Measurements from ENCODE around the gene GPC5.
"Not testable (repeated sequence)": the region's sequence is repeated elsewhere in the genome, so short reads cannot be mapped to it uniquely, and the experiment has no call there.

Gene GPC5

DNA sequence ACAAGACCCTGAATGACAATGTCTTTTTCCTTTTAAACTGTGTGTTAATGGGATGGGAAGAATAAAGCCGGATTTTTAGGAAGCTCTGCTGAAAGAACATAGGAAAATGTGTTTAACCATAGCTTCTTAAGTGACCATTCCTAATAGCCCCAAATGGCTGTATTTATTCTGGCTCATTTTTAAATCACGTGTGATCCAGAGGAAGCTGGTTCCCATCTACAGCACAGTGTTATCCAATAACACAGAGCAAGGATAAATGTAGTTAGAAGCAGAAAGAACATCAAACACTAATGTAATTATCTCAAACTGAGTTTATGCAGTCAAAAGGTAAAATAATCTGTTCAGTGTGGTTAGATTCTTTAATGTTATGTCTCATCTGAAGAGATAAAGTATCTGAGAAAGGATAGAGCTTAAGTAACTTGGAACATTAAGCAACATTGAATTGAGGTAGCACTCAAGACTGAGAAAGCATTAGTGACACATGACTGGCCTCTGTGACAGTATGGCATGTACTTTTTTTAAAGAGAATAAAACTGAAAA is 853.3 kb downstream of the GPC5 start:
- no peak for DNase-seq (ENCODE audit: low read depth in 1 of 2, low spot score in 1 of 2)

DNA sequence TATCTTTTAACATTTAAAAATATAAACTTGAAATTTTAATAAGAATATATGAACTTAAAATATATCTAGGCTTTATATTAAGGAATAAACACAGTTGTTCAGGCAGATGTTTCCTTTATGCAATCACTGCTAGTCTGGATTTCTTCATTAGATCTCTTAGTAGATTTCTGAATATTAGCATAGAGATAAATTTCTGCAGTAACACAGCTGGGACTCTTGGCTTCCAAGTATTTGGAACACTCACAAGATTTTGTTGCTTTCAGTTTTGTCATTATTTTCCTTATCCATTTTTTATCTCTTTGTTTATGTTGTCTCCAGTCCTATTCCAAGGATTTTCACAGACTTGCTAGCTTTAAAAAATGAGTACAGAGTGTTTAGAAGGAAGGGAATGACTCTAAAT is 857.1 kb downstream of the GPC5 start:
- DNase-seq (ENCODE audit: low read depth in 1 of 2, low spot score in 1 of 2) = no peak

DNA sequence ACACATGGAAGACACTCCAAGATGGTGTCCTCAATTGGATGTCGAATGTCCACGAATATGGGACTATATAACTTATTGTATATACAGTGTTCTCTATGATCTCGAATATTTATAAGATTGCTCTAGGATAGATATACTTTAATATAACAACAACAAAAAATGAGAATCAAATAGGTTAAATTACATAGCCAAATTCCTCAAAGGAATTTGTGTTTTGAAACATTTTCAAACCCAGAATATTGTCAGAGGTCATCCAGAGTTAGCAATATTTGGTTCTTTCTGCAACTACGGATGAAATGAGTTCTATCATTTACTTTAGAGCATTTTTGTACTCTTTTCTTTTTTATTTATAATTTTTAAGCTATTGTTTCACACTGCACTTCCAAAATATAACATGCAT is 857.8 kb downstream of the GPC5 start:
- DNase-seq (ENCODE audit: low read depth in 1 of 2, low spot score in 1 of 2) = no peak

DNA sequence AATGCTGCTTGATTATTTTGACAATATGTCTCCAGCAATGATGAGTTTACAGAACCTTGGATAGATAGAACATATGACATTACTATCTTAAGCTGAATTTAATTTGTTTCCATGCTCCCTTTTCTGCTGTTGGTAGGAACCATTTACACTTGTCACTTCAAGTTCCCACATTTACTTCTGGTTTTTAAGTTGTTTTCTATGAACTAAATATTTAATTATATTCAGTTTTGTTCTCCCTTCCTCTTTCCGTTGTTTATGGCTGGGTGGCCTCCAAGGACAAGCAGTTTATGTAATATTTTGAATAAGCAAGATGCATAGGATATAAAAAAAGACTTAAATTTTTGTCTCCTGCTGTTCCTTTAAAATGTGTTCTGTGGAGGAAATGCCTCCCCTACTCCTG is 860.6 kb downstream of the GPC5 start:
- no peak for DNase-seq (ENCODE audit: low read depth in 1 of 2, low spot score in 1 of 2)

DNA sequence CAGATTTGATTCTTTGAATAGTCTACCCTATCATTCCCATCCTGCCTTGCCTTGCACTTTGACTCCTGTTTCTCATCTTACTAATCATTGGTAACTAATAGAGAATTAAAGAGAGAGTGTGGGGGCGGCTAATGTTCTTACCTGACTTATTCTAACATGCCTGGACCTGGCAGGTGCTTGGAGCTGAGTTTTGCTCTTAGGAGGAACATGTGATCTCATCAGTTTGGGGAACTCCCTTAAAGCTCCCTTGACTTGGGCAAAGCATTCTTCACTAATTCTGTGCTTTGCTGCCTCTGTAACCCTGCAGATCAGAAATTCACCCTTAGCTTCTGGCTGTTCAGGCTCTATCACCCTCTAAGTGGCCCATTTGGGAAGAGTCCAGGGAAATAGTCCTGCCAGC is 861.1 kb downstream of the GPC5 start:
- DNase-seq (ENCODE audit: low read depth in 1 of 2, low spot score in 1 of 2) = no peak

DNA sequence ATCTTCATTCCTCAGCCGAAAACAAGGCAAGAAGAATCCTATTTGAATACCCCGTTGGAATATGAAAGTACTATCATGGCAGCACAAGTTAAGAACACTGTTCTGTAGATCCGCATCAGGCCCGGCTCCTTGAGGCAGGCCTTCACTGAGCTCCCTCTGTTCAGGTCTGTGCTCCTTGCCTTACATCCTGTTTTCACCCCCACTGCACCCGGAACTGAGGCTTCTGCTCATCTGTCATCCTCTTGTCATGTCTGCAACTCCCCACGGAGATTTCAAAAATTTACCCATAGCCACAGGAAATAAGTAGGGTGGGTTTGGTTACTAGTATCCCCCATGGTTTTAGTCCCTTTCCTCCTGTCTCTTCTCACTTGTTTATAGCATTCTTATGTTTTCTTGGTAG is 861.9 kb downstream of the GPC5 start:
- DNase-seq (ENCODE audit: low read depth in 1 of 2, low spot score in 1 of 2) = no peak

DNA sequence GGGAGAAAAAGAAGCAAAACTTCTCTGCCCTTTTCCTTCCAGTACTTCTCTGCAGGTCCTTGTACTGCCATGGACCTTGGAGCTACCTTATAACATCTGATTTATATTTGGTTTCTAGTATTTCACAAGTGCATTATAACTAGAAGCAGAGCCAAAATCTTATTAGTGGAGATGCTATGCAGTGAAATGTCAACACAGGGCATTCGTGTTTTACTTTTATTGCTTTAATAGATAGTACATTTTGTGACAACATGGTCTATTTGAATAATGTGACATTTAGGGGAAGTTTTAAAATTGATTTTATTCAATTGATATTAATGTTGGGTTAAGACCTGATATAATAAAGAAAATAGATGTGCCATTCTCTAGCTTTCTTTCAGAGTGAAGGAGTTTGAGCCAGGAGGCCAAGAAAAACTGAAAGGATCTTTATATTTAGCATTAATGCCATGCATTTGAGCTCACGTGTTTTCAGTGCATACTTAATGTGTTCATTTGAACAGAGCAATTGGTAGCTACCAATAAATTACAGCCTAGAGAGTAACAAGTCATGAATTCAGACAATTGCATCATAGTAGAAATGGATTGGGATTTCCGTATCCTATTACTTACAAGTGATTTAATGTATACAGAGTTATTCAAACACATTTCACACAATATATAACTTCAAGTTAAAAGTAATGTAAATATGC is 863.8 kb downstream of the GPC5 start:
- DNase-seq (ENCODE audit: low read depth in 1 of 2, low spot score in 1 of 2) = no peak

DNA sequence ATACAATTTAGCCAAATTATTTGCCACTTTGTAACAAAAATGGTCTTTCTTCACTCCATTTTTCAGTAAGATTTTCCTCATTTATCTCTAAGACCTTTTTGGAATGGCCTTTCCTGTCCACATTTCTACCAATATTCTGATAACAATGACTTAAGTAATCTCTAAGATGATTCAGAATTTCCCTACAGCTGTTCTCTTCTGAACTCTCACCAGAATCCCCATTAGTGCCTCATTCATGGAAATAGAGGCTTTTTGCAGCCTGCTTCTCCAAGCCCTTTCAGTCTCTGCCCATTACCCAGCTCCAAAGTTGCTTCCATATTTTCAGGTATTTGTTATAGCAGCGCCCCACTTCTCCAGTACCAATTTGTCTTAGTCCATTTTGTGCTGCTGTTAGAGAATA is 867.0 kb downstream of the GPC5 start:
- no peak for DNase-seq (ENCODE audit: low read depth in 1 of 2, low spot score in 1 of 2)

DNA sequence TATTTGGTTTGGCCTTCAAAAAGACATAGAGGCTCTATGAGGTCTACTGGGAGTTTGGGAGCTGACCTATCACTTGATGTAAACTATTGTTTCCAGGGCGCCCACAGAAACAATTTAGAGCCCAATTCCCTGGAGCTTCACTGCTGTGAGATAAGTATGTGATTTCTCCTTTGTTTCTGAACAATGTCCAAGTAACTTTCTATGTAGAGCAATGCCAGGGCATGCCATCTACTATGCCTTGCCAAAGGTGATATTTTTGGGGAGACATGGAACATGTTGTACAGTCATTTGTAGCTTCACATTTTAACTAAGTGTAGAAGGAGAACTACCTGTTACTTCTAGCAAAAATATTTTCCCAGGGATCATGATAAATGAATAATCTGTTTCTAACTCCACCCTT is 872.6 kb downstream of the GPC5 start:
- DNase-seq (ENCODE audit: low read depth in 1 of 2, low spot score in 1 of 2) = no peak

DNA sequence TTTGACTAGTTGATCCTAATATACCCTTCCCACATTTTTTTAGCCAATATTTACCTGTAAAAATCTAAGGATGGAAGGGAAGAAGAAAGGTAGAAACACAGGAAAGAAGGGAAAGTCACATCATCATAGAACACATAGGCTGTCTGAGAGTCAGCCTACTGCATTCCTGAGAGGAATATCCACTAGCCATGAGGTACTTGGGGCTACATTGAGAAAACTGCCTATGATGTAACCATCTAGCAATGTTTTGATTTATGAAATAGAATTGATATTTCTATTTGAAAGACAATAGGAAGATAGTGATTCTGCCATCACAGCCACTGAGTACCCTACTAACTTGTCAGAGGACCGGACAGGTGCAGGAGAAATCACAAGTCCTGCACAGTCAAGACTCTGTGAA is 873.8 kb downstream of the GPC5 start:
- DNase-seq (ENCODE audit: low read depth in 1 of 2, low spot score in 1 of 2) = no peak

DNA sequence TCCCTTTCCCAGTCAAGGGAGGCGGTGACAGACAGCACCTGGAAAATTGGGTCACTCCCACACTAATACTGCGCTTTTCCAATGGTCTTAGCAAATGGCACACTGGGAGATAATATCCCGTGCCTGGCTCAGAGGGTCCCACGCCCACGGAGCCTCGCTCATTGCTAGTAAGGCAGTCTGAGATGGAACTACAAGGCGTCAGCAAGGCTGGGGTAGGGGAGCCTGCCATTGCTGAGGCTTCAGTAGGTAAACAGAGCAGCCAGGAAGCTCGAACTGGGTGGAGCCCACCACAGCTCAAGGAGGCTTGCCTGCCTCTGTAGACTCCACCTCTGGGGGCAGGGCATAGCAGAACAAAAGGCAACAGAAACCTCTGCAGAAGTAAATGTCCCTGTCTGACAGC is 882.6 kb downstream of the GPC5 start:
- DNase-seq (ENCODE audit: low read depth in 1 of 2, low spot score in 1 of 2) = not testable (repeated sequence)

DNA sequence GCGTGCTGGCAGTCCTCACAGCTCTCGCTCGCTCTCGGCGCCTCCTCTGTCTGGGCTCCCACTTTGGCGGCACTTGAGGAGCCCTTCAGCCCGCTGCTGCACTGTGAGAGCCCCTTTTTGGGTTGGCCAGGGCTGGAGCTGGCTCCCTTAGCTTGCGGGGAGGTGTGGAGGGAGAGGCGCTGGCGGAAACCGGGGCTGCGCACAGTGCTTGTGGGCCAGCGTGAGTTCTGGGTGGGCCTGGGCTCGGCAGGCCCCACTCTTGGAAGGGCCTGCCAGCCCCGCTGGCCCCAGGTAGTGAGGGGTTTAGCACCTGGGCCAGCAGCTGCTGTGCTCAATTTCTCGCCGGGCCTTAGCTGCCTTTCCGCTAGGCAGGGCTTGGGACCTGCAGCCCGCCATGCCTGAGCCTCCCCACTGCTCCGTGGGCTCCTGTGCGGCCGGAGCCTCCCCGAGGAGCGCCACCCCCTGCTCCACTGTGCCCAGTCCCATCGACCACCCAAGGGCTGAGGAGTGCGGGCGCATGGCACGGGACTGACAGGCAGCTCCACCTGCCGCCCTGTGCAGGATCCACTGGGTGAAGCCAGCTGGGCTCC is 892.4 kb downstream of the GPC5 start:
- DNase-seq (ENCODE audit: low read depth in 1 of 2, low spot score in 1 of 2) = not testable (repeated sequence)

DNA sequence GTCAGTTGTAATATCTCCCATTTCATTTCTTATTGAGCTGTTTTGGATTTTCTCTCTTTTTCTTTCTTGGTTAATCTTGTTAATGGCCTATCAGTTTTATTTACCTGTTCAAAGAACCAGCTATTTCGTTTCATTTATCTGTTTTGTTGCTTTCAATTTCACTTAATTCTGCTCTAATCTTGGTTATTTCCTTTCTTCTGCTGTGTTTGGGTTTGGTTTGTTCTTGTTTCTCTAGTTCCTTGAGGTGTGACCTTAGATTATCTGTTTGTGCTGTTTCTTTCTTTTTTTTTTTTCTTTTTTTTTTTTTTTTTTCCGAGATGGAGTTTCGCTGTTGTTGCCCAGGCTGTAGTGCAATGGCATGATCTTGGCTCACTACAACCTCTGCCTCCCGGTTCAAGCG is 896.1 kb downstream of the GPC5 start:
- DNase-seq (ENCODE audit: low read depth in 1 of 2, low spot score in 1 of 2) = not testable (repeated sequence)

DNA sequence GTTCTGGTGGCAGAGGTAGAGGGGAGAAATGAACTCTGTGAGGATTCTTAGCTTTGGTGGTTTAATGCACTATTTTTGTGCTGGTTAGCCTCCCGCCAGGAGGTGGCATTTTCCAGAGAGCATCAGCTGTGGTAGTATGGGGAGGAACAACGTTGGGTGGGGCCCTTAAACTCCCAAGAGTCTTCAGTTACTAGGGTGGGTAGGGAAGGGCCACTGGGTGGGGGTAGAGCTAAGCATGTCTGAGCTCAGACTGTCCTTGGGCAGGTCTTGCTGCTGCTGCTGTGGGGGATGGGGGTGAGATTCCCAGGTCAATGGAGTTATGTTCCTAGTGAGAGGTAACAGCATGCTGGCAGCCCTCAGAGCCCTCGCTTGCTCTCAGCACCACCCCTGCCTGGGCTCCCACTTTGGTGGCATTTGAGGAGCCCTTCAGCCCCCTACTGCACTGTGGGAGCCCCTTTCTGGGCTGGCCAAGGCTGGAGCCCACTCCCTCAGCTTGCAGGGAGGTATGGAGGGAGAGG is 897.8 kb downstream of the GPC5 start:
- DNase-seq (ENCODE audit: low read depth in 1 of 2, low spot score in 1 of 2) = not testable (repeated sequence)

DNA sequence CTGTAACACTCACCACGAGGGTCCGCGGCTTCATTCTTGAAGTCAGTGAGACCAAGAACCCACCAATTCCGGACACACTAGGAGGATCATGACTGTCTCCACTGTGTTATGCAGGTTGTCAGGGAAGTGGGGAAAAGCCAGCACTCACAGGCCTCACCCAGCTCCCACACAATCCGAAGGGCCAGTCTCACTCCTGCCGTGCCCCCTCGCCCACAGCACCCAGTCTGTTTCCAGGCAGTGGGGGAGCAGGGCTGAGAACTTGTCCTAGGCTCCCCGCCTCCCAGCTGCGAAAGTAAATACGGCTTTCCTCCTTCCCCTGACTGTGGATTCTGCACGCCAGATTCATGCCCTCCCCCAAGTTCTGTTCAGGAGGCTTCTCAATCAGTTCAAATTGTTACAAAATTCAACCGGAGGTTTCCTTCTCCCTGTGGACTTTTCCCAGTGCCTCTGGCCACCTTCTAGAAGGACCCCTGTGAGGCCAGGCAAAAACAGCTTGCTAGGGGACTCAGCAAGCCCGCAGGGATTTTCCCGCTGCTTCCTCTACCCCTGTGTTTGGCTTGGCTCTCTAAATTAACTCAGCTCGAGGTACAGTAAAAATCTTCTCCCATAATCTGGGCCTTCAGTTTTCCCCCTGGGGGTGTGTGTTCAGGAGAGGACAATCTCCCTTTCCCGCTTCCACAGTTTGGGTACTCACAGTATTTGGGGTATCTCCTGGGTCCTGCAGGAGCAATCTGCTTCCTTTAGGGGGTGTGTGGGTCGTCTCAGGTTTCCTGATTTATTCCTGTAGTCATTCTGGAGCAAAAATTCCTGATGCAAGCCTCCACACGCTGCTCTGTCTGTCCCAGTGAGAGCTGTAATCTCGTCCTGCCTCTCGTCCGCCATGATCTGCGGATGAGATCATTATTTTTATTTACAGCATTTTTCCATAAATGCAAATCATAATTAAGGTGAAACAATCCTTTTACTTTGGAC is 899.8 kb downstream of the GPC5 start:
- DNase-seq (ENCODE audit: low read depth in 1 of 2, low spot score in 1 of 2) = no peak

DNA sequence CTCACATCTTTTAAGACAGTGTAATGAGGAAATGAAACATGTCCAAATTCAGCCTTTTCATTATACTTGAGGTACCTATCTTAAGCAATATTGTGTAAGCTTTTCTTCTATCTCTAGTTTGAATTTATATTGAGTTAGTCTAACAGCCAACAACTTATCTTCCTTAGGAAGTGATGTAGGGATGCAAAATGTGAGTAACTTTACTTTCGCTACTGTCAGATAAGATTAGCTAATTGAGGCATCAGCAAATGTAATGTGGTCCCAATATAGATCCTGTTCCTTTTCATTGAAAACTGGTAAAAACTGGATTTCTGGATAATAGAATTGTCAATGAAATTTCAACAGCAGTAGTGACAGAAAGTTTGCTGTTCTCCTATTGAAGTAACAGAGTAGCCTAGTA is 902.2 kb downstream of the GPC5 start:
- DNase-seq (ENCODE audit: low read depth in 1 of 2, low spot score in 1 of 2) = no peak

DNA sequence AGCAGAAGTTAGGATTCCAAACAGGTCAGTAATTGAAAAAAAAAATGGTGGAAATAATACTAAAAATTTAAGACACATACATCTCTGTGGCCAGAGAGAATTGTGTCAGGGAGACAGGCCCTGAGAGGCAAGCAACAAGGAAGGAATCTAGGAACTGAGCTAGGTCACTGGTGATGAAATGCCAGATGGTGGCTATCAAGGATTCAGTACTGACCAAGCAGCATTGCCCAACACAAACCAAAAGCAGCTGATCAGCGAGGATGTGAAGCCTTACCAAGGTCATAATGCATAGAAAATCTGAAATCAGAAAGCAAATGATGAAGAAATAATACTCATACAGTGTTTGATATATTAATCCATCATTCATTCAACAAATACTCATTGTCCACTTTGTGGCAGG is 905.0 kb downstream of the GPC5 start:
- DNase-seq (ENCODE audit: low read depth in 1 of 2, low spot score in 1 of 2) = no peak

DNA sequence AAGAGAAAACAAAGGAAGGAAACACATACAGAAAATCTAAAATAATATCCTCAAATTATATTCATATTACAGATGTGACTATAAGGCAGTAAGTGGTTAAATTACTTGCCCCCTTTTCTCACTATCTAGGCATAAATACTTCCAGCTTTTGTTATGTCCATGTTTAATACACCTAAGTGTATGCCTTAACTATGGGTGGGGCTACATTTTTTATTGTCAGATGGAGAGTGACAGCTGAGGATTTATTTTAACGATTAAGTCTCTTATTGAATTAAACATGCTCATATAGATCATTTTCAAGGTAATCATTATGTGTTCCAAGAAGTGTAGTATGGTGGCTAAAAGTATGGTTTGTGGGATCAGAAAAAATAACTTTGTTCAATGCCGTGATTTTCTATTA is 909.3 kb downstream of the GPC5 start:
- DNase-seq (ENCODE audit: low read depth in 1 of 2, low spot score in 1 of 2) = no peak

DNA sequence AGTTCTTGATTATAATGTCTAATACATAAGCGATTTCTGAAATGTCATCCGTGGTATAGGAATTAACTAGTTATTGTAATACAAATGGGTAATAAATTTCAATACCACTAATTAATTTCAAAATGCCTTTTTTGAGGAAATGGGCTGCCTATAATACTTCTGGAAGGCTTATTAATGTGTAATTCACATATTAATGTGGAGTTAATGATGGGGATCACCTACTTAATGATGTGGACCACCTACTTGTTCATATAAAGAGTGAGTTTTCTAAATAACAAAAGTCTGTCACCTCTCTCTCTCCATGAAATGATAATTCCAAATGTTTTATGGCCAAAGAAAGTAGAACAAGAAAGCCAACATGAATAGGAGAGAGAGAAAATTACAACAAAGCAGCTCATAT is 914.4 kb downstream of the GPC5 start:
- no peak for DNase-seq (ENCODE audit: low read depth in 1 of 2, low spot score in 1 of 2)

DNA sequence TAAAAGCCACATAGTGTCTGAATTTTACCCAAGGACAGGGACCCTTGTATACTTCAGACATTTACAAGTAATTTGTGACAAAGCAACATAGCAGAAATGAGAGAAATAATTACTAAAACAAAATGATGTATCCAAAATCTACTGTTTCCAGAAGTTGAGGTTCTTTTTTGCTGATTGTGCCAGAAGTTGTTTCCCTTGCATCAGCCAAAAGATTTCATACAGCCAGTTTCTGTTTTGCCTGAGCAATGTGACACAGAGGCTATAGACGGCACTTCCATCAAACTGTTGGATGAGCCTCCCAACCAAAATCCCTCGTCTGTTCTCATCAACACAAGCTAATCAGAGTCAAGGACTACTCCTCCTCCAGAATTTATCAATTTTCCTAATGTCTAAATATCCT is 915.0 kb downstream of the GPC5 start:
- DNase-seq (ENCODE audit: low read depth in 1 of 2, low spot score in 1 of 2) = no peak

DNA sequence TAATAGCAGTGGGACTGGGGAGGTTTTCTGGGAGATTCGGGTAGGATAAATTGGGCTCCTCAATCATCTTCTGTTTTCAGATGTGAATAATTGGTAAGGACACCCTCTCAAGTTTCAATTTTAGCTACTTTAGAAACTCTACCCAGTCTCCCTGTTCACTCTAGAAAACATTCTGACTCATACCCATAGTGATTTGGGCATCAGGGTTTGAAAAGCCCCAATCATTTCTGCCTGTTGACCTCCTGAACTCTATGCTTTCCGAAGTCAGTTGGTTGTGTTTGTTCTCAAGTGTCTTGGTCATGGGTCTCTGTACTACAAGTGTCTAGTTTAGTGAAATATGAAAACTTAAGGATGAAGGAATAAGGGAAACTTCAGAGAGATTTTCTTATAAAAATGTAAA is 916.8 kb downstream of the GPC5 start:
- no peak for DNase-seq (ENCODE audit: low read depth in 1 of 2, low spot score in 1 of 2)

DNA sequence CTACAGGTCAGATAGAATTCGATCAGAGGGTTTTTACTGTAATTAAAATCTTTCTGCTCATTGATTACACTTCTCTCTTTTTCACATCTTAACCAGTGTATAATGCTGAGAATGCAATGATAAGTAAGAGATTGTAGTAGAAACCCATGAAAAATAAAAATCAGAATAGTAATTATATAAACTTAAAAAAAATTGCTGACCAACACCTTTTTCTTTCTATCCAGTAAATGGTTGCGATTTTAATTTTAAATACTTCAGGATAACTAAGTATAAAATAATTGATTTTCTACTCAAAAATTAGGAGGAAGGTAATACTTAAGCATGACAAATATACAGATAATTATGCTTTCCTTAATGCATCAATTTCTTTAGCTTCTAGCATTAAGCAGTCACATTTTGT is 917.6 kb downstream of the GPC5 start:
- DNase-seq (ENCODE audit: low read depth in 1 of 2, low spot score in 1 of 2) = no peak

All from activated T-helper 1 cell treated with anti-CD3 and anti-CD28 coated beads, Interleukin-2, amount 50 U/mL, for 16 hours (primary cell).